GM12878 (cell line): ENCODE results near the gene KRTAP19-2. TPM values are rescaled to one million over a fixed set of nuclear protein-coding genes. Genes with fewer than 3 reads are reported as not detected.

Experiments used
- ATAC-seq: fragments of 200-7000 bp; cut with Tn5 transposase; 3 replicates; pipeline ENCODE4 v1.9.1; 2020; ENCODE audit warnings: mild to moderate bottlenecking, moderate library complexity
- BruUV-seq: library from RNA; stranded (reverse); fragments of 400-500 nt; replicated peaks from 2 replicates; lab custom pipeline; 2021; lab: Mats Ljungman, UMichigan
- CTCF ChIA-PET: fragments of 300-600 bp; sonication (Branson Sonifier 250); formaldehyde crosslinking; extraction: SDS; loops from one replicate; lab custom pipeline; 2021; ENCODE audit warnings: inconsistent platforms; lab: Yijun Ruan, JAX
- POLR2A ChIA-PET: fragments of 350-600 bp; formaldehyde crosslinking; extraction: SDS; loops from one replicate; lab custom pipeline; 2021; ENCODE audit warnings: inconsistent platforms; lab: Charles Lee
- RAD21 ChIA-PET: fragments of 300-600 bp; sonication (Branson Sonifier 250); formaldehyde crosslinking; loops from one replicate; lab custom pipeline; 2023; ENCODE audit warnings: antibody characterized with exemption; ENCODE audit not compliant: unreplicated experiment; lab: Charles Lee
- SMC1A ChIA-PET: fragments of 300-600 bp; sonication (Branson Sonifier 250); formaldehyde crosslinking; loops from one replicate; lab custom pipeline; 2023; ENCODE audit not compliant: unreplicated experiment, uncharacterized antibody; lab: Charles Lee
- DNase-seq: peaks from one replicate; pipeline ENCODE4 v3.0.0-alpha.2; 2011; ENCODE audit warnings: low read depth, low spot score
- FAIRE-seq: peaks from 3 replicates; lab custom pipeline; 2011; peaks lifted over from hg19 to GRCh38; lab: Jason Lieb, UNC
- H2AFZ ChIP-seq: 2 replicates; pipeline ENCODE4 v1.6.0; 2011; ENCODE audit warnings: low read depth, low read length, control low read depth; ENCODE audit not compliant: control insufficient read depth
- H3K27ac ChIP-seq: 2 replicates; pipeline ENCODE4 v1.5.1; 2011; ENCODE audit warnings: control low read depth; ENCODE audit not compliant: control insufficient read depth, insufficient read depth
- H3K27me3 ChIP-seq, 2 experiments: replicated peaks in 1 of 2; 2 replicates each; pipeline versions ENCODE4 v1.6.0 to v1.6.1; 2011; ENCODE audit warnings: low read length in 1 of 2; ENCODE audit not compliant: control insufficient read depth in 2 of 2, insufficient read depth in 2 of 2
- H3K36me3 ChIP-seq, 2 experiments: 2 replicates each; pipeline ENCODE4 v1.5.1; 2011; ENCODE audit warnings: low read length in 1 of 2; ENCODE audit not compliant: control insufficient read depth in 2 of 2, insufficient read depth in 2 of 2
- H3K4me1 ChIP-seq: 2 replicates; pipeline ENCODE4 v1.6.1; 2011; ENCODE audit warnings: mild to moderate bottlenecking, low read length, moderate library complexity, mixed read lengths; ENCODE audit not compliant: control insufficient read depth, insufficient read depth
- H3K4me2 ChIP-seq: 2 replicates; pipeline ENCODE4 v1.6.0; 2011; ENCODE audit warnings: control low read depth; ENCODE audit not compliant: control insufficient read depth, insufficient read depth
- H3K4me3 ChIP-seq: fragments of 200-600 bp; sonication (generic); 2 replicates; pipeline ENCODE4 v1.5.1; 2016
- H3K79me2 ChIP-seq: 2 replicates; pipeline ENCODE4 v1.6.0; 2011; ENCODE audit warnings: low read length; ENCODE audit not compliant: control insufficient read depth, insufficient read depth
- H3K9ac ChIP-seq: 2 replicates; pipeline ENCODE4 v1.8.0; 2011; ENCODE audit warnings: low read length, control low read depth, mixed read lengths; ENCODE audit not compliant: control insufficient read depth, insufficient read depth
- H3K9me3 ChIP-seq: replicated peaks from 3 replicates; pipeline ENCODE4 v1.5.1; 2011; ENCODE audit warnings: mild to moderate bottlenecking, low read length; ENCODE audit not compliant: control insufficient read depth, insufficient read depth
- H4K20me1 ChIP-seq: 2 replicates; pipeline ENCODE4 v1.6.0; 2011; ENCODE audit not compliant: control insufficient read depth, insufficient read depth
- ASH2L ChIP-seq: fragments of 300-600, 200-600 bp; sonication (generic); IDR thresholded peaks from 2 replicates; pipeline ENCODE4 v1.6.1; 2017; ENCODE audit warnings: low read depth, mild to moderate bottlenecking, borderline replicate concordance
- ATF2 ChIP-seq: IDR thresholded peaks from 2 replicates; pipeline ENCODE4 v1.6.1; 2012; ENCODE audit warnings: low read length, inconsistent platforms
- E4F1 ChIP-seq: fragments of 450-650 bp; IDR thresholded peaks from 2 replicates; pipeline ENCODE4 v1.6.1; 2018; ENCODE audit warnings: borderline replicate concordance, mild to moderate bottlenecking; ENCODE audit not compliant: partially characterized antibody
- FOXK2 ChIP-seq: fragments of 450-650 bp; IDR thresholded peaks from 2 replicates; pipeline ENCODE4 v1.6.1; 2017; ENCODE audit warnings: mild to moderate bottlenecking, moderate library complexity
- HDGF ChIP-seq: fragments of 450-650 bp; IDR thresholded peaks from 2 replicates; pipeline ENCODE4 v1.6.1; 2016; ENCODE audit warnings: antibody characterized with exemption
- LARP7 ChIP-seq: fragments of 450-650 bp; IDR thresholded peaks from 2 replicates; pipeline ENCODE4 v1.6.1; 2017; ENCODE audit warnings: mild to moderate bottlenecking
- MYC ChIP-seq: IDR thresholded peaks from 2 replicates; pipeline ENCODE4 v1.6.1; 2011; ENCODE audit warnings: mild to moderate bottlenecking, low read length, moderate library complexity, inconsistent platforms; ENCODE audit not compliant: insufficient read depth, insufficient replicate concordance, insufficient read length, severe bottlenecking
- NFYA ChIP-seq: IDR thresholded peaks from 2 replicates; pipeline ENCODE4 v1.6.1; 2011; ENCODE audit warnings: low read depth, mild to moderate bottlenecking, low read length, improper control_type of control experiment, borderline replicate concordance
- NRF1 ChIP-seq: conservative IDR thresholded peaks from 2 replicates; pipeline ENCODE4 v1.6.1; 2011; ENCODE audit warnings: mild to moderate bottlenecking, low read depth, low read length, improper control_type of control experiment
- PAX8 ChIP-seq: fragments of 450-650 bp; IDR thresholded peaks from 2 replicates; pipeline ENCODE4 v1.6.1; 2017; ENCODE audit warnings: mild to moderate bottlenecking, moderate library complexity
- PKNOX1 ChIP-seq: fragments of 450-650 bp; IDR thresholded peaks from 2 replicates; pipeline ENCODE4 v1.6.1; 2016; ENCODE audit warnings: mild to moderate bottlenecking
- POU2F2 ChIP-seq: IDR thresholded peaks from 3 replicates; pipeline ENCODE4 v1.6.1; 2011; ENCODE audit warnings: low read depth, mild to moderate bottlenecking, low read length, borderline replicate concordance
- RAD21 ChIP-seq: IDR thresholded peaks from 2 replicates; pipeline ENCODE4 v1.6.1; 2011; ENCODE audit warnings: mild to moderate bottlenecking, low read depth, low read length, moderate library complexity; ENCODE audit not compliant: insufficient read depth
- SMAD5 ChIP-seq: IDR thresholded peaks from 2 replicates; pipeline ENCODE4 v1.6.1; 2016; ENCODE audit warnings: antibody characterized with exemption, low read depth
- SPI1 ChIP-seq: IDR thresholded peaks from 2 replicates; pipeline ENCODE4 v1.6.1; 2011; ENCODE audit warnings: low read depth, mild to moderate bottlenecking, low read length, moderate library complexity, borderline replicate concordance; ENCODE audit not compliant: insufficient read depth
- TAF1 ChIP-seq: IDR thresholded peaks from 2 replicates; pipeline ENCODE4 v1.6.1; 2011; ENCODE audit warnings: mild to moderate bottlenecking, low read depth, low read length, borderline replicate concordance
- TCF3 ChIP-seq: IDR thresholded peaks from 2 replicates; pipeline ENCODE4 v1.6.1; 2012; ENCODE audit warnings: low read depth, mild to moderate bottlenecking, low read length, borderline replicate concordance; ENCODE audit not compliant: insufficient read depth
- ZNF217 ChIP-seq: fragments of 450-650 bp; IDR thresholded peaks from 2 replicates; pipeline ENCODE4 v1.6.1; 2017; ENCODE audit warnings: antibody characterized with exemption, mild to moderate bottlenecking
- WGBS: methylation state at CpG from one replicate; pipeline ENCODE4 v1.1.6; 2016; ENCODE audit warnings: low lambda C conversion rate; ENCODE audit not compliant: insufficient replicate concordance, insufficient coverage; ENCODE audit errors: missing lambda C conversion rate; 5-methylcytosine and 5-hydroxymethylcytosine counted together
- in situ Hi-C: fragments of 300-500 bp; cut with MboI; formaldehyde crosslinking; loops from 9 replicates; pipeline ENCODE4 v1.14.3; 2018; ENCODE audit warnings: mixed read lengths
- intact Hi-C: fragments of 100-400 bp; cut with micrococcal nuclease; formaldehyde crosslinking; loops from one replicate; pipeline ENCODE4 v1.14.2; 2022; ENCODE audit not compliant: unreplicated experiment
- polyA plus RNA-seq, 11 experiments: library from polyadenylated mRNA; depleted of rRNA in 4 of 11; unstranded in 6 of 11; stranded (reverse) in 5 of 11; fragments of >200 nt; fragmentation: Nextera tagmentation in 4 of 11; fragmentation: Illumina TruSeq in 1 of 11; extraction: Ambion mirVana in 4 of 11; extraction: Trizol in 1 of 11; gene quantifications; 1 replicate in 1 of 11; 2 replicates in 10 of 11; pipeline versions ENCODE4 v1.2.1 to v1.2.3, GENCODE V29; 2011 to 2016; ENCODE audit warnings: inconsistent platforms in 2 of 11, missing spikeins in 2 of 11, low read depth in 1 of 11
- total RNA-seq, 4 experiments: library from RNA; depleted of rRNA in 3 of 4; stranded (reverse); fragments of >200 nt in 3 of 4; fragmentation: Illumina TruSeq in 1 of 4; extraction: Trizol in 1 of 4; gene quantifications; 2 replicates each; pipeline versions ENCODE4 v1.2.1 to v1.2.3, GENCODE V29; 2013 to 2021
- TF ChIP-seq, protein P1 (sequence below): IDR thresholded peaks from 2 replicates; pipeline ENCODE4 v1.6.1; 2011; ENCODE audit warnings: low read depth, mild to moderate bottlenecking, low read length, moderate library complexity, borderline replicate concordance; ENCODE audit errors: extremely low read depth

Gene KRTAP19-2
- total and polyA plus RNA-seq, 10 of the 15 experiments (the other 5 are each of a cell fraction or from before 2014, with no cell fraction given): not detected

DNA sequence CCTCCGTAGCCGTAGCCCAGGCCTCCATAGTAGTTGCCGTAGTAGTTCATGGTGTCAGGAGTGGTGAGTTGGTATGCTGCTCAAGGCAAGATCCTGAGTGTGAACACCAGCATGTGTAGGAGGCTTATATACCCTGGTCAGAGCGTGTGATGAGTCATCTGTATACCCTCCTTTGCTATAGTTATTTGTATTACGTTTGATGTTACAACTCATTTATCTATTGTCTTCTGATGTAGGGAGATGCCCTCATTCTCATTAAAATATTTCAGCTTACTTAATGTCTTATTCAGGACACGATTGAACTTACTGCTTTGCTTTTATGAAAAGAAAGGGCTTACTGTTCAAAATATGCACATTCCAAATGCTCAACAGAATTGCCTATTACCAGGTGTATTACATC lies 14.8 kb upstream of the KRTAP19-2 start, which contains the start of gene KRTAP19-5 (continued):
- TF ChIP-seq ATF2: no peak
- TF ChIP-seq, all 136 proteins: peak for 0

DNA sequence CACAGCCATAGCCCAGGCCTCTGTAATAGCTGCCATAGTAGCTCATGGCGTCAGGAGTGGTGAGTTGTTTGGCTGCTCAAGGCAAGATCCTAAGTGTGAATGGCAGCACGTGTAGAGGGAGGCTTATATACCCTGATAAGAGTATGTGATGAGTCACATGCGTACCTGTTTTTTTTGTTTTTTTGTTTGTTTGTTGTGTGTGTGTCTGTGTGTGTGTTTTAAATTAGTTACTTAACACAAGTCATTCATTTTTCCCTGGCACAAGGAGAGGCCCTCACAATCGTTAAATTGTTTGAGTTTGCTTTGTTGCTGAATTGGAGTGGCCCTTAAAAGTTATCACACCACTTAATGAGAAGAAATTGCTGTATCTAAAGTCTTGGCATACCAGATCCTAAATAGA lies 9.8 kb upstream of the KRTAP19-2 start, which contains the start of gene KRTAP19-4:
KRTAP19-4 (minus strand) TSS at position 101 of the 400 bp plus-strand sequence; CDS start at position 46, 55 bp downstream.
- Histone ChIP-seq H3K36me3 (no peaks in the 10 kb centered on the region), H3K27me3 (no peaks in the 10 kb centered on the region), H3K79me2 (no peaks in the 10 kb centered on the region), H3K9me3 (no peaks in the 10 kb centered on the region), H3K4me2 (no peak within 1 kb of the TSS), H2AFZ (no peak within 1 kb of the TSS), H3K4me1 (no peaks in the 10 kb centered on the region), H3K9ac (no peak within 1 kb of the TSS)
- POLR2A ChIA-PET: no interaction called here
- no TSS peak for BruUV-seq
- WGBS: 12% methylated on average over 4 of the region's 4 CpGs
- no peak for FAIRE-seq
- CTCF ChIA-PET: interaction anchor here (0.5 to 1.7 kb wide), 2 partner anchors 9 to 925 kb away, joined by 3 read pairs; no protein-coding TSS in a partner anchor
- no peak for ATAC-seq
- no peak for DNase-seq
- in situ Hi-C loops: no loop called here
- TF ChIP-seq TAF1 (no peak), POU2F2 (no peak), E4F1 (no peak), FOXK2 (no peak), NRF1 (no peak), ASH2L (no peak), SMAD5 (no peak), SPI1 (no peak), LARP7 (no peak), ZNF217 (no peak), TCF3 (no peak), PKNOX1 (no peak), NFYA (no peak), RAD21 (no peak), MYC (no peak), HDGF (no peak), PAX8 (no peak)
- TF ChIP-seq, protein P1, sequence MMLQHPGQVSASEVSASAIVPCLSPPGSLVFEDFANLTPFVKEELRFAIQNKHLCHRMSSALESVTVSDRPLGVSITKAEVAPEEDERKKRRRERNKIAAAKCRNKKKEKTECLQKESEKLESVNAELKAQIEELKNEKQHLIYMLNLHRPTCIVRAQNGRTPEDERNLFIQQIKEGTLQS: no peak
- TF ChIP-seq, all 136 proteins: peak for 0
- SMC1A ChIA-PET: interaction anchor here (1.1 kb wide), 1 partner anchor 25 kb away, joined by 4 read pairs; no protein-coding TSS in a partner anchor
- H3K4me3 ChIP-seq: no peak within 1 kb of the TSS
- RAD21 ChIA-PET: no interaction called here
- H4K20me1 ChIP-seq: no peaks in the 10 kb centered on the region
- no peak within 1 kb of the TSS for H3K27ac ChIP-seq
- intact Hi-C loops: no loop called here
